ENCODE results near the gene GADD45A. TPM values are rescaled to one million over a fixed set of nuclear protein-coding genes. Genes with fewer than 3 reads are reported as not detected.

GADD45A gene, protein sequence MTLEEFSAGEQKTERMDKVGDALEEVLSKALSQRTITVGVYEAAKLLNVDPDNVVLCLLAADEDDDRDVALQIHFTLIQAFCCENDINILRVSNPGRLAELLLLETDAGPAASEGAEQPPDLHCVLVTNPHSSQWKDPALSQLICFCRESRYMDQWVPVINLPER
- total RNA-seq, result 10 to 100 TPM; 29.8 to 47.0 TPM
- 14.9 TPM for polyA plus RNA-seq (ENCODE audit: insufficient read depth, low read depth, low replicate concordance)
- long read RNA-seq, donor 1, transcript GADD45A-202 (4 exons, 1,496 nt), result major isoform, 22 of 22 reads
- long read RNA-seq, donor 1, partial matches to known transcripts, result 0 of 22 reads
- long read RNA-seq, donor 1, other reads (novel, unspliced or antisense), result 0 of 22 reads
- long read RNA-seq, donor 2, partial matches to known transcripts, result 7 of 11 reads
- long read RNA-seq, donor 2, other reads (novel, unspliced or antisense), result 0 of 11 reads

DNA sequence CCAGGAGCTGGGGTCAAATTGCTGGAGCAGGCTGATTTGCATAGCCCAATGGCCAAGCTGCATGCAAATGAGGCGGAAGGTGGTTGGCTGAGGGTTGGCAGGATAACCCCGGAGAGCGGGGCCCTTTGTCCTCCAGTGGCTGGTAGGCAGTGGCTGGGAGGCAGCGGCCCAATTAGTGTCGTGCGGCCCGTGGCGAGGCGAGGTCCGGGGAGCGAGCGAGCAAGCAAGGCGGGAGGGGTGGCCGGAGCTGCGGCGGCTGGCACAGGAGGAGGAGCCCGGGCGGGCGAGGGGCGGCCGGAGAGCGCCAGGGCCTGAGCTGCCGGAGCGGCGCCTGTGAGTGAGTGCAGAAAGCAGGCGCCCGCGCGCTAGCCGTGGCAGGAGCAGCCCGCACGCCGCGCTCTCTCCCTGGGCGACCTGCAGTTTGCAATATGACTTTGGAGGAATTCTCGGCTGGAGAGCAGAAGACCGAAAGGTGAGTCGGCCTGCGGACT is at the start of gene GADD45A:
Gene GADD45A (plus strand): TSS at position 135 of the 491 bp plus-strand sequence. CDS start 294 bp downstream, at position 429.
- no peaks in the 10 kb centered on the region for H3K27me3 ChIP-seq
- peak; percentile 99 for DNase-seq
- intact Hi-C loops (cut with DNase I; ENCODE audit: low total_unique reads), result loop anchor here (5.0 to 10.0 kb wide), 2 partner anchors 72 to 150 kb away; no protein-coding TSS in a partner anchor
- H3K36me3 ChIP-seq (ENCODE audit: low read depth, missing control alignments), result no peaks in the 10 kb centered on the region
- H3K9me3 ChIP-seq, result no peaks in the 10 kb centered on the region
- H3K27ac ChIP-seq, result peak within 1 kb of the TSS; percentile 85 to 86
- H3K4me1 ChIP-seq, result peaks cover 10% of the 10 kb centered on the region
- TF ChIP-seq, protein P1, sequence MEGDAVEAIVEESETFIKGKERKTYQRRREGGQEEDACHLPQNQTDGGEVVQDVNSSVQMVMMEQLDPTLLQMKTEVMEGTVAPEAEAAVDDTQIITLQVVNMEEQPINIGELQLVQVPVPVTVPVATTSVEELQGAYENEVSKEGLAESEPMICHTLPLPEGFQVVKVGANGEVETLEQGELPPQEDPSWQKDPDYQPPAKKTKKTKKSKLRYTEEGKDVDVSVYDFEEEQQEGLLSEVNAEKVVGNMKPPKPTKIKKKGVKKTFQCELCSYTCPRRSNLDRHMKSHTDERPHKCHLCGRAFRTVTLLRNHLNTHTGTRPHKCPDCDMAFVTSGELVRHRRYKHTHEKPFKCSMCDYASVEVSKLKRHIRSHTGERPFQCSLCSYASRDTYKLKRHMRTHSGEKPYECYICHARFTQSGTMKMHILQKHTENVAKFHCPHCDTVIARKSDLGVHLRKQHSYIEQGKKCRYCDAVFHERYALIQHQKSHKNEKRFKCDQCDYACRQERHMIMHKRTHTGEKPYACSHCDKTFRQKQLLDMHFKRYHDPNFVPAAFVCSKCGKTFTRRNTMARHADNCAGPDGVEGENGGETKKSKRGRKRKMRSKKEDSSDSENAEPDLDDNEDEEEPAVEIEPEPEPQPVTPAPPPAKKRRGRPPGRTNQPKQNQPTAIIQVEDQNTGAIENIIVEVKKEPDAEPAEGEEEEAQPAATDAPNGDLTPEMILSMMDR (IDR thresholded peaks at IDR 0.05), result no peak
- TF ChIP-seq POLR2A (IDR thresholded peaks at IDR 0.05), result peak; percentile 97
- H3K4me3 ChIP-seq, result peak within 1 kb of the TSS; percentile 84 to 89
- WGBS, 2 donors, result 1 to 10% methylated on average over 2 to 28 of the region's 39 CpGs

DNA sequence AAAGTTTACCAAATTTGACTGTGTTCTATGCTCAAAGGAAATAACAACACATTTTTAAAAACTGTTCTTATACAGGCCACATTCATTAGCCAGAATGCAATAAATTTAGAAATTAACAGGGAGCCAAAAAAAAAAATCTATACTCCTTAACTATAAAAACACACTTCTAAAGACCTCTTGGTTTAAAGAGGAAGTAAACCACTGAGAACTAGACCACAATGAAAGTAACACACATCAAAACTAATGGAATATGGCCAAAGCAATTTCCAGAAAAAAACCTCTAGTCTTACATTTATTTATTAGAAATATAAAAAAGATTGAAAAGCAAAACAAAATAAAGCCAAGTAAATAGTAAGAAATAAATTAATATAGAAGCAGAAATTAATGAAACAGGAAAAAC is 48.9 kb upstream of the GADD45A start:
- Histone ChIP-seq H3K9me3 (no peaks in the 10 kb centered on the region), H3K4me1 (no peaks in the 10 kb centered on the region), H3K36me3 (ENCODE audit: low read depth, missing control alignments) (no peaks in the 10 kb centered on the region), H3K27me3 (no peaks in the 10 kb centered on the region), H3K27ac (no peak overlapping the region), H3K4me3 (no peak overlapping the region)
- TF ChIP-seq, protein P1 (IDR thresholded peaks at IDR 0.05), result no peak
- no peak for TF ChIP-seq POLR2A (IDR thresholded peaks at IDR 0.05)
- no peak for DNase-seq
- intact Hi-C loops (cut with DNase I; ENCODE audit: low total_unique reads), result no loop called here

DNA sequence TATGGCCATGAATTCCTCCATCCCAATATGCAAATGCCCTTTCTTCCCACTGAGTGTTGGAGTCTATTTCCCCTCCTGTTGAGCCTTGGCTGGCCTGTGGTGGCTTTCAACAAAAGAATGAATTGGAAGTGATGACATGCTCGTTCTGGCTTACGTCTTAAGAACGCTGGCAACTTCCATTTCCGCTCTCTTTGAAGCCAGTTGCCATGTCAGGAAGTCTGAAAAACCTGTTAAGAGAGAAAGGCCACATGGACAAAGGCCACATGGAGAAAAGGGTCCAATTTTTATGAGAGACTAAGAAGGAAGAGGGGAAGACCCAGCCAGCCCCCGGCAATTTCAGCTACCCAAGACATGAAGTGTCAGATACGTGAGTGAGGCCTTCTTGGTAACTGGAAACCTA is 45.6 kb upstream of the GADD45A start:
- no peak for TF ChIP-seq POLR2A (IDR thresholded peaks at IDR 0.05)
- TF ChIP-seq, protein P1 (IDR thresholded peaks at IDR 0.05), result no peak
- no peaks in the 10 kb centered on the region for H3K36me3 ChIP-seq (ENCODE audit: low read depth, missing control alignments)
- no peak overlapping the region for H3K27ac ChIP-seq
- H3K27me3 ChIP-seq, result no peaks in the 10 kb centered on the region
- intact Hi-C loops (cut with DNase I; ENCODE audit: low total_unique reads), result no loop called here
- DNase-seq, result no peak
- no peaks in the 10 kb centered on the region for H3K9me3 ChIP-seq
- H3K4me1 ChIP-seq, result no peaks in the 10 kb centered on the region
- WGBS, 2 donors, result 89 to 95% methylated on average over 6 of the region's 6 CpGs
- no peak overlapping the region for H3K4me3 ChIP-seq

DNA sequence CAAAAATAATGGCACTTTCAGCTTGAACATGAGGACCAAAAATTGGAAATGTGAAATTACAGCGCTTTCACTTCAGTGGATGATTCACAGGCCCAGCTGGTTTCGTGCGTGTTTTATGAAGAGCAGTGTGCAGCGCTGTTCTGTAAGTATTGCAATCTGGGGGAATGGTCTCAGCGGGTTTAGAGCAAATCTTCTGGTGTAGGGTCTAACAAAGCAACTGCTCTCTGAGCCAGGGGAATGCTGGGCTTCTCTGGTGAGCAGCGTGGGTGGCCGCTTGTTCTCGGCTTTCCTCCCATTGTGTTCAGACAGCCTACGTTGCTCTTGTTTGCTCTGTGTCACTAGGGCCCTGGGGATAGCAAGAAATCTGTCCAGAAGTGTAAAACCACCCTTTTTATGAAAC is 42.4 kb upstream of the GADD45A start:
- H3K4me3 ChIP-seq, result no peak overlapping the region
- no peaks in the 10 kb centered on the region for H3K36me3 ChIP-seq (ENCODE audit: low read depth, missing control alignments)
- DNase-seq, result no peak
- intact Hi-C loops (cut with DNase I; ENCODE audit: low total_unique reads), result no loop called here
- TF ChIP-seq, protein P1 (IDR thresholded peaks at IDR 0.05), result no peak
- no peak for TF ChIP-seq POLR2A (IDR thresholded peaks at IDR 0.05)
- H3K9me3 ChIP-seq, result no peaks in the 10 kb centered on the region
- peaks cover 17% of the 10 kb centered on the region for H3K4me1 ChIP-seq
- no peak overlapping the region for H3K27ac ChIP-seq
- WGBS, 2 donors, result 71 to 72% methylated on average over 9 of the region's 9 CpGs
- no peaks in the 10 kb centered on the region for H3K27me3 ChIP-seq

Measured in testis (tissue), 5 donors.